Kidney glomerular epithelial cell (primary cell): ENCODE measurements around the gene ALDH1L1.

Experiments used
- DNase-seq: peaks from one replicate; lab custom pipeline; 2025; lab: John Stamatoyannopoulos, UW

Gene ALDH1L1

DNA sequence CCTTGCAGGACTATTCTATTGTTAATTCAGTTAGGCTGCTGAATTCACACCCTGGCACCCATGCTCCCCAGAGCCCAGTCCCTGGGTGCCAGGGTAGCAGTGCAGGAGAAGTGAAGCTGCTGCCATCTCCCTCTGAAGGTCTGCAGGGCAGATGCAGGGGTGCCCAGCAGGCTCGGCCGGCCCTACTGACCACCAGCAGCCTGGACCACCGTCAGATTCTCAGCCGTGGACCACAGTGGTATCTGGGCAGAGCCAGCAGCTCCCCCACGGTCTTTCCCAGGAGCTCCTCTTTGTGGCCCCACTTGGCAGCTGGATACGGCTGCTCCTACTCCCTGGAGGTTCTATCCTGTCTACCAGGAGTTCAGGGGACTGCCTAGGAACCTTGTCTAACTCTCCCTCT lies 46.8 kb downstream of the ALDH1L1 start:
- DNase-seq = no peak

DNA sequence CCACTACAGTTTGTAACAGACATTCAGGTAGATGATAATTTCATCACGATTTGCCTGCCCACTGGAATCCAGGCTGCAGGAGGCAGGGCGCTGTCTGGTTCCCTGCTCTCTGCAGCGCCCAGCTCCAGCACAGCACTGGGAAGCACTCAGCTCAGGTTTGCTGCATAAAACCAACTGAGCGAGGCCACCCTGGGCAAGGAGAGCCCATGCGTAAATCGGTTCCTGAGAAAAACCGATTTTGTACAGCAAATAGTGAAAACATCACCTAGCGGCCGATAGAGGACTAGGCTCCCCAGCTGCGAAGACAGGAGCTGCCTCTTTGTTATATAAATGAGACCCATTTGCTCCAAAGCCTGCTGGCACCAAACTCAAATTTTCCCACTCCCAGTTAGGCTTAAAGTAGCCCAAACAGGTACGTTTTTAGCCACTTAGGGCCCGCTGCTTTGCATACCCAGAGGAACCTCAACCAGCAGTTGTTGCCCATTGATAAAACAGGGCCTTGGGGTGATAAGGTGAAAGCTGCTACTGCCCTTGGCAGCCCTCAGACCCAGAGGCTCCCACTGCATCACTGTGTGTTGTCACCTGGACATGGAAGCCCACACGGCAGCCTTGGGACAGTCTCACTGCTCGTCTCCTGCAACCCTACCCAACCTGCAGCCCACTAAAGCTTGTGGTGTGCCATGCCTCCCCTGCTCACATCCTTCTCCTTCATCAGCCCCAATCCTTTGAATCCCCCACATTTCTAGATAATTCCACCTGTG lies 47.5 kb downstream of the ALDH1L1 start:
- no peak for DNase-seq

DNA sequence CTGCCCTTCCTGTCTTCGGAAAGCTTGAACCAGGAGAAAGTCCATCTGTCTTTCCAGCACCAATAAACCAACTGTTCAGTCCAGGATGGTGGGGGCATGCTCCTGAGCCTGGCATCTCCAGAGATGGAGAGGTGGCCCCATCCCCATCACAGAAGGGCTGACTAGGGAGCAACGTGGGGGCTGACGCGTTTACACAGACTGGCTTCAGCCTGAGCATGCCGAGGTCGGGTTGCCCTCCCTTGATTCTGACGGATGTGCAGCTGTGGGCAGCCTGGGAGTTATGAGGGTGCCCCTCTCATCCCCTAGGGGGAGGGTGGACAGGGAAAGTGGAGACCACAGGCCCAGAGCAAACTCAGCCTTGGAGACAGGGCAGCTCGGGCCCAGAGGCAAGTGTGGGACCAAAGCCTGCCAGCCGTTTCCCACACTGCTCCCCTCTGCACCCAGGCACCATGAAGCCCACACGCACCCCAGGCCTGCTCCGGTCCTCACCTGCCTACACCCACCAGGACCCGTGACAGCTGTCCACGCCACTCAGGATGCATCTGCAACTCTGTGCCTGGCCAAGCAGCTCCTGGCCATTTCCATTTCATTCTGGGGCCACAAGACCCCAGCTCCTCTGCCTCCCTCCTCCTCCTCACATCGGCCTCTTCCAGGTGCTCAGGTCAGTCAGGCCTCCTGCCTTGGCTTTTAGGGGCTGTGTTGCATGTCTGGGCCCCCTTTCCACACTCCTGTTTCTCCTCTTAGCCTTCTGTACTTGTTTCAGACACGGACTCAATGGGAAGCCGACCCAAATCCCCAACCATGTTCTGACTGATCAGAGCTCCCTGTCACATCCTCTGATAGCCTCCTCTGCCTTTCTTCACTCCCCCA lies 48.3 kb downstream of the ALDH1L1 start:
- DNase-seq = no peak

DNA sequence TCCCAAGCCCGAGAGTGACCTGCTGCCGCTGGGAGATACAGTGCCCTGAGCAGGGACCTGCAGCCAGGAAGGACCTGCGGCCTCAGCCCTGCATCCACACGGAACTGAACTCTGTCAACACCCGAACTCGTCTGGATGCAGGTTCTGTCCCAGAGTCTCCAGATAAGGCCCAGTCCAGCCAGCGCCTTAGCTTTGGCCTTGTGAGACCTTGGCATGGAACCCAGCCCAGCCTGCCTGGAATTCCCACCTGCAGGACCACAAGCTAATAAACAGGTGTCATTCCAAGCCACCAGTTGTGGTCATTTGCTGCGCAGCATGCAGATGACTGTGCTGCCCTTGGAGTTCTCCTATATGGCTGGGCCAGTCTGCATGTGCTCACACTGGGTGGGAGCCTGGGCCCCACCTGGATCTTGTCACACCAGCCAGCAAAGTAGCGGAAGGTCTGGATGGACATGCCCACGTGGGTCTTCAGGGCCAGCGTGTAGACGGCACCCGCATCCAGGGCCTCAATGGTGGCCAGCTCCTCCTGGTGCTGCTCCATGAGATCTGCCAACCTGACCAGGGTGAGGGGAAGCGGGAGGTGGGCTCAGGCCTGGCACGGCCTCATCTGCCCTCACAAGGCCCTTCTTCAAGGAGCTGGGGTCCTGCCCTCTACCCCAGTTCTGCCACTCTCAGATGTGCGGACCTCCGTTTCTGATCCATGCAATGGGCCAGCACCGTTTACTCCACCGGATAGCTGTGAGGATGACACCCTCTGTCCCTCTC lies 49.2 kb downstream of the ALDH1L1 start:
- no peak for DNase-seq

DNA sequence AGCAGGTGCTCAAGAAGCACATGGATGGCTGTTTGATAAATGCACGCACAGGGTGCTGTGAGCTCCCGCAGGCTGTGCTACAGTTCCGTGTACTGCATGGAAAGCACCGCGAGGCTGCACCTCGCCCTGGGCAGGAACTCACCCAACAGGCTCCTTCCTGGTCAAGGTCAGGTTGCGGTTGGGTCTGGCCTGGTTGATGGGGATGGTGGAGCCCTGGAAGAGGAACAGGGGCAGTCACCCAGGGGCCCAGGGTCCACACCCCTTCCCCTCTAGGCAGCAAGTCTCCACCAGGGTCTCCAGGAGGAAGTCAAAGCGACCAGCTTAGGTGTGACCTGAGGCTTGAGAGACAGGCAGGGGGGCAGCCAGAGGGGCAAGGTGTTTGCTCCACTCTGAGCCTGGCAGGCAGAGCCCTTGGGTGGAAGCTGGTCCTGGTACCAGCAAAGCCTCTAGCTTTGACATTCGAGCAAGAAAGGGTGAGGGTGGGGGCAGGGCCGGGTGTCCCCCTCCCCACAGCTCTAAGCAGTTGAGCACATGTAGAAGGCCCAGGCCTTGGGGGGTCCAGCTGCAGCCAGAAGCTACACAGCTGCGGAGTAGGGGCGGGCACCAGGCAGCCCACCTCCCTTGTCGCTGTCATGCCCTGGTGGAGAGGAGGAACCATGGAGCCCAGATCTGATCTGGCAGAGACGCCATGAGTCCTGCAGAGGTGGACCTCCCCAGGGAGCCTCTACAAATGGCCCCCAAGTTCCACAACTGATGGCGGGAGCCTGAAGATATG lies 50.1 kb downstream of the ALDH1L1 start:
- no peak for DNase-seq

DNA sequence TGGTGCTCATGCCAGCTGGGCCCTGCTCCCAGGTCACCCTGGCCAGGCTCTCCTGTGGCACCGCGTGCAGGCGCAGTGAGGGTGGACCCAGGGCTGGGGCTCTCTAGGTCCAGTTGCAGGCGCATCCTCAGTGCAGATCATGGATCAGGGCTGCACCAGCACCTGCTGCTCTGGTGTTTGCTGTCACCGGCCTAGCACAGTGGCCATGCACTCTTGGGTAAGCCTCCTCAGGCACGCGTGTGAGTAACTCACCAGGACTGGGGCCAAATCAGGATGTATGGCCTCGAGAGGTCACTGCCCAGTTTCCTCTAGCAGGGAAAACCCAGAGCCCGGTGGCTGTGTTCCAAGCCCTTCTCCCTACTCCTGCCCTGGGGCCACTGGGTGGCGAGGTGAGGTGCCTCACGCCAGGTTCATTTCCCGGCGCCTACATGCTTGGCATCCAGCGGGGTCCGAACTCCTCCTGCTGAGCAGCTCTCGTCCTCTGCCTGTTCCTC lies 50.9 kb downstream of the ALDH1L1 start:
- DNase-seq = no peak

DNA sequence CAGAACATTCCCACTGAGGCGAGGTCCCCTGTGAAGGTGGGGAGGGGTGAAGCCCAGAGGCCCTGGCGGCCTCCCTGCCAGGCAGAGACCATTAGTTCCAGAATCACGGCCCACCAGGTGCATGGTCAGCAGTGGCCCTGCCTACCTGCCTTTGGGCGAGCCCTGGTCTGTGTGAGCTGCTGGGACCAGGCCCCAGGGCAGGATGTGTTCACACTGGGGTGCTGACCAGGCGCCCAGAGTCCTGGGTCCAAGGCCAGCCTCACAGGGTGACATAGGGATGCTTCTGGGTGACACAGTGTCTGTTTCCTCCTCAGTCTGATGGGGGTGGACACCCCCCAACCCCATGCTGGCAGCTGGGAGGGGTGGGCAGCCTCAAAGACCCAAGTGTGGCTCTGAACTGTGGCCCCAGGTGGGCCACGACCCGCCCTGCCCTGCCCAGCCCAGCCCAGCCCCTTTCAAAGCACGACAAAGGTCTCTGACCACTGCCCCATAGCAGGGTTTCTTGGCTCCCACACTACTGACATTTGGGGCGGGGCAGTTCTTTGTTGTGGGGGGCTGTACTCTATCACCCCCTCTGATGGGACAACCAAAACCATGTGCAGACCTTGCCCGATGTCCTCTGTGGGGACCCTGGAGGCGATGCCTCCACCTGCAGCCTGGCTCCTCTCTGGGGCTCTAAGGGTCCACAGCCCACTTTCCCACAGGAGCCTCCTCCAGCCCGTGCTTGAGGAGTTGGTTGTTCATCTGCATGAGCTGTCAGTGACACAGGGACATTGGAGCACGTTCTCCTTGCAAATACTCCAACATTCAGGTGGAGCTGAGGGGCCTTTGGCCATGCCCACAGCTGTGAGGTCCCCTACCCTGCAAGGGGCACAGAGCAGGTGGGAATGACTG lies 51.6 kb downstream of the ALDH1L1 start:
- DNase-seq = no peak

DNA sequence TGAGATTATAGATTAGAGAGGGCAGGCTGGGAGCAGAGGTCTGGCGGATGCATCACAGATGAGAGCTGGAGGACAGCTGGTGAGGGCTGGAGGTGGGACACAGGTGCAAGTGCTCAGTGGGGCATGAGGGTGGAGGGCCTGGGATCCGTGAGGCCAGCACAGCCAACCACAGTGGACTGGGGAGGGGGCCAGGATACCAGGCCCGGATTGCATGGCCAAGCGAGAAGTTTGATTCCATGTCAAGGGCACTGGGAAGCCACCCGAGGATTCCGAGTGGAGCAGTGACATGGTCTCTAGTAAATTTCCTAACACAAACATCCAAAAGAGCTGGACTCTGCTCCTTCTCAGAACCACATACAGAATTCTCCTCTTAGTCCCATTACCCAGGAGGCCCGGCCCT lies 52.5 kb downstream of the ALDH1L1 start:
- DNase-seq = no peak

DNA sequence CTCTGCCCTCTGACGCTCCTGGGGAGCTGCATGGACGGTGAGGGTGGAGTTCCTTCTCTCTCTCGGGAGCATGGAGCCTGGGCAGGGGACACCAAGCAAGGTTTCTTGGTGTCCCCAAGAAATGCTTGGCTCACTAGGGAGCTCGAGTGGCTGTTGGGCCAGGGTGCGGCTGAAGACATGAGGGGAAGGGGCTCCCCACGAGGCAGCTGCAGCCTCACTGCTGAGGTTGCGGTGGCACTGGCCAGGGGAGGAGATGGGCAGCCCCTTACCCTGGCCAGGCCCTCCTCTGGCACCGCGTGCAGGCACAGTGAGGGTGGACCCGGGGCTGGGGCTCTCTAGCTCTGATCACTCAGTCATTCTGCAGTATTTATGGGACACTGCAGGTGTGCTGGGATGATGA lies 52.9 kb downstream of the ALDH1L1 start:
- DNase-seq = no peak

DNA sequence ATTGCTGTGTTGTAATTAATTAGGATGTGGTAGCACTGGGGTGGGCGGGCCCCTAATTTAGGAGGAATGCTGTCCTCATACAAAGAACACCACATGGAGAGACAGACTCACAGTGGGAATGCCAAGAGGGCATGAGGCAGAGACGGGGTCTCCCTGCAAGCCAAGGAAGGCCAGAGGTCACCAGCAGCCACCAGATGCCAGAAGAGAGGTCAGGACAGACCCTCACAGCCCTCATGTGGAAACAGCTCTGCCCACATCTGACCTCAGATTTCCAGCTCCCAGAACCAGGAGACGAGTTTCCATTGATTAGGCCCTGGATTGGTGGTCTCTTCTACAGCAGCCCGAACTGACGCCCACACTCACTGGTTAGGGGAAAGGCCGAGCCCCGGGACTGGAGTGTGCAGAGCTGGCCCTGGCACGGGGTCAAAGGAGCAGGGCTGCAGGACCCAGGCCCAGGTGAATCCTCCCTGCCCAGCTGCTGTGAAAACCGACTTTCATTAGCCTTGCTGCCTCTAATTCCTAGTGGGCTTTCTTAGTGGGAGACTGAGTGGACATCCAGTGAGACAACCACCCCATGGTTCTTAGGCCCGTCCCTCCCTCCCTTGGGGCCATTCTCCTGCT lies 53.5 kb downstream of the ALDH1L1 start:
- no peak for DNase-seq

DNA sequence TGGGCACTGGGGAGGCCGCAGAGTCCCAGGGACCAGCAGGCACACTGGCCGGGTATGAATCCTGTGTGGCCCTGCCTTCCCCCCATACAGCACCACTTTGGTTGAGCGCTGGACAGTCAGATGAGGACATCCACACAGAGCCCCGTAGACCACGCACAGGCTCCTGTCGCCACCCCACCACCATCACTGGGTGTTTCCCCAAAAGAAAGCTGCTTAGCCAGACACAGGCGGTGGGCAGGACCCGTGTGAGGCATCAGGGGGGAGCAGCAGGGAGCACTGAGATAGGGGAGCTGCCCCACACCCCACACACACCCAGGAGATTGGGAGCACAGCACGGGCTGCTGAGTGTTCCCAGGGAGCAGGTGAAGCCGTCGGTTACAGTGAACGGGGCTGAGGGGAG lies 54.1 kb downstream of the ALDH1L1 start:
- no peak for DNase-seq

DNA sequence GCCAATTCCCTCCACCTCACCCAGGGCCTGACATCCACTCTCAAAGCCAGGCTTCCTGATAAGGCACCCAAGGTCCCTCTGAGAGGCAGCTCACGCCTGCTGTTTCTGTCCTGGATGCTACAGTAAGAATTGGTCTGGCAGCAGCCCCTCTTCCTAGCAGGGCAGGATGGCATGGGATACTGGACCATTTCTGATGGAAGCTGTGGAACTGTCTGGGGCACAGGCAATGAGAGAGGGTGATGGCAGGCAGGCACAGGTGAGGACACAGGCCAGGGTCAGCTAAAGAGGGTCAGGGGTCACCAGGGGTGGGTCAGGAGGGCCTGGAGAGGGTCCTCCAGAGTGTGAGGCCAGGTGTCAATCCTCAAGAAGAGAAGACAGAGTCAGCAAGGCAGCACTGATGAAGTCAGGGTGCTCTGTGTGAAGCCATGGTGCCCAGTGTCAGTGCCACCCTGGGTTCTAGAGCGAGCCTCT lies 54.6 kb downstream of the ALDH1L1 start:
- DNase-seq = no peak

DNA sequence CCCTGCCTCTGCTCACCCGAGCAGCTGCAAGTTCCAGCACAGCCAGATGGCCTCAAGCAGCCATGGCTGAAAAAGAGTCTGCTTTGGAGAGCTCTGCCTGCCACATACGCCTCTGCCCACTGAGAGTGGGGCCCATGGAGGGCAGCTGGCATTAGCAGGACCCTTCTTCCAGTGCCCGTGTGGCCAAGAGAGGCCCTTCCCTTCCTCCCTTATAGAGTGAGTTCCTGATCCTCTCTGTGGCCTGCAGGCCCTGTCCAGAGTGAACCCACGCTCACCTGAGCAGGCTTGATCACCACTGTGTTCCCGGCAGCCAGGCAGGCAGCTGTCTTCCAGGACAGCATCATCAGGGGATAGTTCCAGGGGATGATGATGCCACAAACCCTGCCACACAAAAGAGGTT lies 55.0 kb downstream of the ALDH1L1 start:
- no peak for DNase-seq

DNA sequence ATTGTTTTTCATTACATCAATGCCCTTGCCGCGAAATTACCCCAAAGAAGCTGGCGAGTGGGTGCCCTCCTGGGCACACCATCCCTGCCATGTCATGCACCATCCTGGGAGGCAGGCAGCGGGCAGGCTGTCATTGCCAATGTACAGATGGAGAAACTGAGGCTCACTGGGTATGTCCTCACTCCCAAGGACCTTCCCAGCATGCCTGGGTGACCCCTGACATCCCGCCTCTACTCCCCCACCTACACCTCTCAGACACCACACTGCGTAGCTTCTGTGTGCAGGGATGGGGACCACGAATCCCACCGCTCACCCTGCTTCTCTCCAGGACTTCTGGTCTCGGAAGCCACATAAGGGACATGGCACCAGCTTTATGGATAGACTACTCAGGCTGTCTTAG lies 55.5 kb downstream of the ALDH1L1 start:
- DNase-seq = no peak

DNA sequence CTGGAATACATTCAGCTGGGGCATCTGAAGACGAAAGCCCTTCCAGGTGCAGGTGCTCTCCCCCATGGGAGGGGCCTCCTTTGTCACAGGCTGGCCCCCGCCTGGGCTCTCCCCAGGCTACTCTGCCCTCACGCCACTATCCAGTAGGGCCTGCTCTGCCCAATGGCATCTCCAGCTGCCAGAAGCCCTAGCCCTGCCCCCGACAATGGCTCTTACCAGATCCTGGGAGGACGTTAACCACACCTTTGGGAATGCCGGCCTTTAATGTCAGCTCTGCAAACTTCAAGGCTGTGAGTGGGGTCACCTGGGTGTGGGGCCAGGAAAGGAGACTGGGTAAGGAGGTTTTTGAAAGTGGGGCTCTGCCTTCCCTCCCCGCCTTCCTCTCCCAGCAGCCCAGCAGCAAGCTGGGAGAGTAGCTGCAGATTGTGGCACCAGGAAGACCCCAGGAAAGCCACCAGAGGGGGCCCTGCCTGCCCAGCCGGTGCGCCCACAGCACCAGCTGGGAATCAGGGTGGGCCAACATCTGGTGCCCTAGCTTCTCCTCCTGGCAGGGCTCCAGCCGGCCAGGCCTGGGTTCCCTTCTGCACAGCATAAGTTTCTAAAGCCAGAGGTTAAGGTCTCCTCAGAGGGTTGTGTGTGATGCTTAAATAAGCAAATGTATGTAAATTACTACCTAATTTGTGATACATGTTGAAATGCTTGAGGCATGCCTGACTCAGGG lies 56.1 kb downstream of the ALDH1L1 start:
- DNase-seq = no peak

DNA sequence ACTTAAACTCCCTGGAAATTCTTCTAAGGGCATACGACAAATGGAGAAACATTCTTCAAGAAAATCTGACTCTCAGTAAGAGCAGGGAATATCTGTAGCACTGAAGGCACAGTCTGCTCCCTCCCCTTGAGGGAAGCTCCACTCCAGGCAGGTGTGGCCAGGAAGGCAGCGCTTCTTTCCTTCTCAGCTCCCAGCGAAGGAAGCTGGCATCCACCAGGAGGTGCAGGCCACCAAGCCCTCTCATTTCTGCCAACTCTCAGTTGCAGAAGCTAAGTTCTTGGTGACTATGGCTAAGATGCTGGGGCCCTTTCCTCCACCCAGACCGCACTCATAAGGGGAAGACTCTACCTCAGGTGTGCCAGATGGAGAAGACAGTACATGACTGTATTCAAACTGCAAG lies 58.8 kb downstream of the ALDH1L1 start:
- DNase-seq = no peak

DNA sequence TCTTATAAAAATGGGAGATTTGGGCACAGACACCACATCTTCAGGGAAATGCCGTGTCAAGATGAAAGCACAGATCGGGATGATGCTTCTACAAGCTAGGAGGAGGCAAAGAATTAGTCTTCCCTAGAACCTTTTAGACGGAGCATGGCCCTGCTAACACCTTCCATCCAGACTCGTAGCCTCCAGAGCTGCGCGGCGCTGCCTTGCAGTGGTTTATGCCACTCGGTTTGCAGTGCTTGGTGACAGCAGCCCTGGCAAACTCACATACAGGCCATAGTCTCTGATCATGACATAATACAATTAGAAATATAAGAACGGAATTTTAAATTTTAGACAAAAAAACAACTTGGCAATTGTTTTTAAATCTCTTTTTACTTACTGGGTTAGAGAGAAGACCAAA lies 59.3 kb downstream of the ALDH1L1 start:
- DNase-seq = no peak

DNA sequence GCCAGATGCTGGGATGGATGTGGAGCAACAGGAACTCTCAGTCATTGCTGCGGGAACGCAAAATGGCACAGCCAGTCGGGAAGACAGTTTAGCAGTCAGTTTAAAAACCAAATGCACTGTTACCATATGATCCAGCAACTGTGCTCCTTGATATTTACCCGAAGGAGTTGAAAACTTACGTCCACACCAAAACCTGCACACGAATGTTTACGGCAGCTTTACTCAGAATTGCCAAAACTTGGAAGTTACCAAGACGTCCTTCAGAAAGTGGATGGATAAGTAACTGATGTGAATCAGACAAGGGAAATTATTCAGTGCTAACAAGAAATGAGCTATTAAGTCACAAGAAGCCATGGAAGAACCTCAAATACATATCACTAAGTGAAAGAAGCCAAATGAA lies 60.4 kb downstream of the ALDH1L1 start:
- no peak for DNase-seq

DNA sequence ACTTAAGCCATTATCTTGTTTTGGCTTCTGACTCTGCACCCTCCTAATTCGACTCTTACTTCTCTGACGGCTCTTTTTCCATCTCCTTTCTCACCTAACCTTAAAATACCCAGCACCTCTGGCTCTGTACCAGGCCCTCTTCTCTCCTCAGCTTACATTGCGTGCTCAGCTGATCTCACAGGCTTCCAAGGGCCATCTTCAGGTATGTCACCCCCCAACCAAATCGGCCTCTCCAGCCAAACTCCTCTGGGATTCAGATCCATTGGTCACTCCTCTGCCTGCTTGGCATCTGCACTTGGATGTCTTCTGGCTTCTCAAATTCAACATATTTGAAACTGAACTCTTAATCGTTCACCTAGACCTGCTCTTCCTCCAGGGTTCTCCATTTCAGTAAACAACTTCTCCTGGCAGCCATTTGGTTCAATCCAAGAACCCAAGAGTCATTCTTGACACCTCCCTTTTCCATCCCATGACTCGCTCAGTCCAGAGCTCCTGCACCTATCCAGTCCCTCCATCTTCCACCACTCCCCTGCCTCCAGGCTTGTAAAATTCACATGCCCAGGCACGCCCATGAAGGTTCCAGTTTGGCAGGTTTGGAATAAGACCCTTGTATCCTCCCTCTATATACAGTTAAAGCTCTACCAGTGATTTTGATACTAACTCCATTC lies 61.2 kb downstream of the ALDH1L1 start:
- DNase-seq = no peak
